ENCODE results near the gene SLC11A2. TPM values are rescaled to one million over a fixed set of nuclear protein-coding genes. Genes with fewer than 3 reads are reported as not detected.

SLC11A2 gene
- total RNA-seq, 4 donors from 2014 or later: 43.3 to 64.8 (median 50.8) TPM

DNA sequence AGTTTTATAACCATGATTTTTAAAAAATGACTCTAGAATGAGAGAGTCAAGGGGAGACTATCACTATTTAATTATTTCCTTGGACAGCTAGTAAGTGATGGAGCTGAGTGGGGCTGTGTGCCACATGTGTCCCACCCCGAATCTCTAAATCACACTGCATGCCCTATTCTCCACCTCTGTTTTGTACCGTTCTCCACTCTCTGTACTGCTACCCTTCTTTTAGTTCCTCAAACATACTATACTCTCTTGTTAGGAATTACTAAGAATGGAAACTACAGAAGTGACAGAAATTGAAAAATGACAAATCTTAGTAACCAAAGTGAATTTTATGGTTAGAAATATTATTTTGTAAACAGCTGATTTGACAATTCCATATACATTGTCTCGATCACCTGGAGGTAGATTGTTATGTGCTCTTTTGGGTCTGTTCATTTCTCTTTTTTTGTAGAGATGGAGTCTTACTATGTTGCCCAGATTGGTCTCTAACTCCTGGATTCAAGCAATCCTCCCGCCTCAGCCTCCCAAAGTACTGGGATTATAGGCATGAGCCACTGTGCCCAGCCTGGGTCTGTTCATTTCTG lies 35.9 kb downstream of the SLC11A2 start:
- TF ChIP-seq, protein P1, sequence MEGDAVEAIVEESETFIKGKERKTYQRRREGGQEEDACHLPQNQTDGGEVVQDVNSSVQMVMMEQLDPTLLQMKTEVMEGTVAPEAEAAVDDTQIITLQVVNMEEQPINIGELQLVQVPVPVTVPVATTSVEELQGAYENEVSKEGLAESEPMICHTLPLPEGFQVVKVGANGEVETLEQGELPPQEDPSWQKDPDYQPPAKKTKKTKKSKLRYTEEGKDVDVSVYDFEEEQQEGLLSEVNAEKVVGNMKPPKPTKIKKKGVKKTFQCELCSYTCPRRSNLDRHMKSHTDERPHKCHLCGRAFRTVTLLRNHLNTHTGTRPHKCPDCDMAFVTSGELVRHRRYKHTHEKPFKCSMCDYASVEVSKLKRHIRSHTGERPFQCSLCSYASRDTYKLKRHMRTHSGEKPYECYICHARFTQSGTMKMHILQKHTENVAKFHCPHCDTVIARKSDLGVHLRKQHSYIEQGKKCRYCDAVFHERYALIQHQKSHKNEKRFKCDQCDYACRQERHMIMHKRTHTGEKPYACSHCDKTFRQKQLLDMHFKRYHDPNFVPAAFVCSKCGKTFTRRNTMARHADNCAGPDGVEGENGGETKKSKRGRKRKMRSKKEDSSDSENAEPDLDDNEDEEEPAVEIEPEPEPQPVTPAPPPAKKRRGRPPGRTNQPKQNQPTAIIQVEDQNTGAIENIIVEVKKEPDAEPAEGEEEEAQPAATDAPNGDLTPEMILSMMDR (IDR thresholded peaks at IDR 0.05; ENCODE audit: low read depth): no peak

DNA sequence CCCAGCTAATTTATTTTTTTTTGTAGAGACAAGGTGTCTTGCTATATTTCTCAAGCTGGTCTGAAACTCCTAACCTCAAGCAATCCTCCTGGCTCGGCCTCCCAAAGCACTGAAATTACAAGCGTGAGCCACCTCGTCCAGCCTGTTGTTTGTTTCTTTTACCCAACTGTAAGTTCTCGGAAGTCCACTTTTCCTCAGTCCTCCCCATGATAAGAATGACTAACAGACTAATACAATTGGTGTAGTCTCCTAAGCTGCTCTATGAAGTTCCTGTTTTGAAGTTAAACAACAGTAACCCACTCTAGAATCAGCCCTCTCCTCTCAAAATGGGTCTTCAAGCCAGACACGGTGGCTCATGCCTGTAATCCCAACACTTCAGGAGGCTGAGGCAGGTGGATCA lies 37.3 kb downstream of the SLC11A2 start:
- TF ChIP-seq, protein P1 (IDR thresholded peaks at IDR 0.05; ENCODE audit: low read depth): no peak

DNA sequence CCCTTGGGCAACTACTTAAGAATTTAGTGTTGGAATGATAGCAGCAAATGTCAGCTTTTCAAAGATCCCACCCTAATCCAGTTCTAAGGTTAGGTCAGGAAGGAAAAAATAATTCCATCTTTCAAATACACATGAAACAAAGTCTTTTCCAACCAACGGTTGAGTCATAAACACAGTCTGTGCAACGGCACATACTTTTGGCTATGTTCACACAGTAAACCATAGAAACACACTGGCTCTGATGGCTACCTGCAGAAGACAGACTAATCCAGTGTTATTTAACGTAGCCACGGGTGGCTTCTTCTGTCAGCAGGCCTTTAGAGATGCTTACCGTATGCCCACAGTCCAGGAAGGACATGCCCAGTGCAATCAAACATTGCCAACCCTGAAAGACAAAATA lies 38.1 kb downstream of the SLC11A2 start:
- TF ChIP-seq, protein P1 (IDR thresholded peaks at IDR 0.05; ENCODE audit: low read depth): no peak

DNA sequence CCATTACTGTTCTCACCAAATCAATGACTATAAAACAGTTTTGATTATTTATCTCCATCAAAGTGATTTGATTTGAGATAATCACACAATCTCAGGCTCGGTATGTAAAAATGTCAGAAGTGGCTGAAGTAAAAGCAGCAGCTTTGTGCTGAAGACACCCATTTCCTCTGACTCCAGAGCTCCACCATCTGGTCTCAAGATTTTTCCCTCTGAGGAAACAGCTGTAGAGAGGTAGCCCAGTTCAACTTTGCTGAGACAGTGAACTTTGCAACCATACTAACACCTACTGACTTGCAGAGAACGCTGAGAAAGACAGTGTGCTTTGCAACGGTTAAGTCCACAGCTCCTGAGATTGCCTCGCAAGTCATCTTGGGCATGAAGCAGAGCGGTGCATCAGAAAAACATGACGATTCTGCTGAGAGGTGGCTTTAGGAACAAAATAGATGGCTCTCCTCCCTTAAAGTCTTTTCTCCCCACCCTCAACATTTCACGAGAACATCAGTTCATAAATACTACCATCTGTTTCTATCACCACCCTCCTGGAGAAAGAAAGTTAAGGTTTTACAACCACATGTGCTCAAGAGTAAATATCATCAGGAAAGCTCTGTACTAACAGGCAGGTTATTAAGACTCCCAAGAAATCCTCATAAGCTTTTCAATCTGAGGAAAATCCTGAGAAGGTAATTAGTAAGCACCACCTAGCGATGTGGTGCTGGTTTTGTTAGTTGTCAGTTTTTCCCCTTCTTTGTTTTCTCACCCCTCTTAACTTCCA lies 39.0 kb downstream of the SLC11A2 start:
- TF ChIP-seq, protein P1 (IDR thresholded peaks at IDR 0.05; ENCODE audit: low read depth): no peak

DNA sequence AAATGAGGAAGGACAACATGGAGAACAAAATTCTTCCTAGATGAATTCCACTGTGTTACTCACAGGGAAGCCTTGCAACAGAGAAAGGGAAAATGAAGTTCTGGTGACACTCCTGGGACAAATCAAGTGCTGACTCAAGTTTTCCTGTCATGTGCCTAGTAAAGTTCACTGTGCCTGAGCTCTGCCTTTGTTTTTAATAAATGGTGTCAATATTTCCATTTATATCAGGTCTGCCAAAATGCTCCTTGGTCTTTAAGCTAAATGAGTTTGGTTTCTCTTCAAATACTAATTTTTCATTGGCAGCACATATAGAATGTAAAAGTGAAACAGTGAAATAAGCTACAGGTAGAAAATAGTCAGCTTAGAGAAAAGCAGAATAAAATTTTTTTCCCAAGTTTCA lies 40.9 kb downstream of the SLC11A2 start:
- TF ChIP-seq, protein P1 (IDR thresholded peaks at IDR 0.05; ENCODE audit: low read depth): no peak

DNA sequence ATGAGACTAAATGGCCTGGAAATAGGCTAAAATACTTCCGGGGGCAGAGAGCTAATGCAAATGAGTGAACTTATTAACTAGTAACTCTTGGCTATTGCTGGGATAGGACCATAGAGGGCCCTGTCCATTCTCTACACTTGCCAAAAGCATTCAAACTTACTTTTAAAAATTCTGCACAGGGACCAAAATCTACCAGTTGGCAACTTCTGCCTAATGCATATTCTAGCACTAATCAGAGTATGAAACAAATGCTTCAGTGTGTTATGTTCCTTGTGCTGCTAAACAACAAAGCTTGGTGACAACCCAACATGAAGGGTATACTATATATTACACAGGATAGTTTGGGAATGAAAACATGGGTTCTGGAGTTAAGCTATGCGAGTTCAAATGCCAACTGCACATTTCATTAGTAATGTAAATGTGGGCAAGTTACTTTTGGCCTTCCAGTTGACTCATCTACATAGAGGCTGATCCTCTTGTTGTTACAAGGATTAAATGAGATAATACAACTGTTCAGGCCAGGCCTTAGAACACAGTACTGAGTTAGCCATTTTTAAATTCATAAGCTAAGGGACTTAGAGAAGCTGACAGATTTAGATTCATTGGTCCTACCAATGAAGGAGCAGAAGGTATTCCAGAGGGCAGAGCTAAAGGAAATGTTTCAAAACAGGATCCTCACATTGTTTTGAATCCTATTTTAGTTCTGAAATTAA lies 41.4 kb downstream of the SLC11A2 start:
- TF ChIP-seq, protein P1 (IDR thresholded peaks at IDR 0.05; ENCODE audit: low read depth): no peak
